ENCODE data around the gene TRMT11. TPM values are rescaled to one million over a fixed set of nuclear protein-coding genes. Genes with fewer than 3 reads are reported as not detected.

Gene TRMT11
- total RNA-seq, 6 experiments from 2014 or later: 12.8 to 20.7 (median 15.2) TPM

- no peaks in the 10 kb centered on the region; the same call in 1 of the 2 replicates for H3K27me3 Mint-ChIP-seq (ENCODE audit: insufficient read depth)
Measured at GRCh38 chr6:125953502-125953875, 32.9 kb upstream of the TRMT11 start.

DNA sequence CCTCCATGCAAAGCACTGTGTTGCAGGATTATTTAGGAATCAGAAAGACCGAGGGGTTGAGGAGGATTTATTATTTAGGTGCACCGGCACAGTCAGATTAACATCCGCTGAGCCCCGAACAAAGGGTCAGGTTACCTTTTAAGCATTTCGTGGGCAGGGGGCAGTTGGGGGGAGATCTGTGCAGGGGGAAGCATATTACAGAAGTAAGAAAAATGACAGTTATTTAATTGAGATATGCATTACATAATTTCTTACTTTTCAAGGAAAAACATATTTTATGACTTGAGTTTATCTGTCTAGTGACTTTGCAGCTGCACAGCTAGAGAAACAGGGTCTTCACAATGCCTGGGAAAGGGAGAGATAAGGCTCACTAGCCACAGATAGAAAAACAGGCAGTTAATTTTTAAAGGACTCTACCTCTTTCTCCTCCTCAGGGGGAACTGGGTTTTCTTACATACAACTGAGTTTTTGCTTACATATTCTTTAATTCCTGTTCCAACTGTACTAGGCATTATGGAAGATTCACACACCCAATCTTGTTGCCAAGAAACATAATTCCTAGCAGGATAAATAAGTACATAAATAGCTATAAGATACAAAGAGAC, 31.5 kb upstream of the TRMT11 start:
- DNase-seq: no peak
- no peaks in the 10 kb centered on the region; the same call in 1 of the 2 replicates for H3K27me3 Mint-ChIP-seq (ENCODE audit: insufficient read depth)
- H3K9me3 Mint-ChIP-seq: no peaks in the 10 kb centered on the region
- no peak for TF ChIP-seq CTCF (IDR thresholded peaks at IDR 0.05)
- H3K36me3 Mint-ChIP-seq (ENCODE audit: low read depth): no peaks in the 10 kb centered on the region
- no peak overlapping the region for H3K4me3 Mint-ChIP-seq
- H3K4me1 Mint-ChIP-seq (ENCODE audit: low read depth): peaks cover 20% of the 10 kb centered on the region
- H3K27ac Mint-ChIP-seq: no peak overlapping the region

More at GRCh38 chr6:125953502-125953875, 32.9 kb upstream of the TRMT11 start:
- Mint-ChIP-seq H3K27ac (no peak overlapping the region), H3K9me3 (no peaks in the 10 kb centered on the region), H3K4me3 (no peak overlapping the region), H3K4me1 (ENCODE audit: low read depth) (peaks cover 29% of the 10 kb centered on the region), H3K36me3 (ENCODE audit: low read depth) (no peaks in the 10 kb centered on the region)
- DNase-seq: no peak
- no peak for TF ChIP-seq CTCF (IDR thresholded peaks at IDR 0.05)

DNA sequence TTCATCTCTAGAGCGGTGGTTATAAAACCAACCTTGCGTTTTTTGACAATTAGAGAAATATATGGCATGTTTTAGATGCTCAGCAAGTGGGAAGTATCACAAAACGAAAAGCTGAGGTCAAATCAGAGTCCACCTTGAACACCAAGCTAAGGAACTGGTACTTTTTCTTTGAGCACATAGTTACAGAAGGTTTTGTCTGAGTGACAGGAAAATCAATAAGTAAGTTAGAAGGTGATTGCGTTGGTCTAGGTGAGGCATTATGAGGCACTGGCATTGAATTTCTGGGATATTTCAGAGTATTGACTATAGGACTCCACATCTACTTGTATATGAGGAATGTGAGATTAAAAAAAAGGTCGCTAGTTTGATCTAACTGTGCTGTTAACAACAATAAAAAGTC, 30.4 kb upstream of the TRMT11 start:
- no peaks in the 10 kb centered on the region for H3K9me3 Mint-ChIP-seq
- no peaks in the 10 kb centered on the region; the same call in 1 of the 2 replicates for H3K27me3 Mint-ChIP-seq (ENCODE audit: insufficient read depth)
- no peak overlapping the region for H3K27ac Mint-ChIP-seq
- no peak for DNase-seq
- no peak overlapping the region for H3K4me3 Mint-ChIP-seq
- TF ChIP-seq CTCF (IDR thresholded peaks at IDR 0.05): no peak
- H3K4me1 Mint-ChIP-seq (ENCODE audit: low read depth): peaks cover 9% of the 10 kb centered on the region
- no peaks in the 10 kb centered on the region for H3K36me3 Mint-ChIP-seq (ENCODE audit: low read depth)

GRCh38 chr6:125956506-125957390, 29.6 kb upstream of the TRMT11 start, which contains the start of gene HINT3:
TSS of gene HINT3 (plus strand) at chr6:125956770. CDS start at chr6:125956978, 208 bp downstream.
- Mint-ChIP-seq H3K27ac (no peak within 1 kb of the TSS), H3K36me3 (ENCODE audit: low read depth) (no peaks in the 10 kb centered on the region), H3K4me3 (no peak within 1 kb of the TSS), H3K27me3 (ENCODE audit: insufficient read depth) (no peaks in the 10 kb centered on the region; the same call in 1 of the 2 replicates), H3K9me3 (no peaks in the 10 kb centered on the region), H3K4me1 (ENCODE audit: low read depth) (peaks cover 6% of the 10 kb centered on the region)
- TF ChIP-seq CTCF (IDR thresholded peaks at IDR 0.05): peak; percentile 100
- peak; percentile 94 for DNase-seq

GRCh38 chr6:125957391-125957693, 29.0 kb upstream of the TRMT11 start:
- H3K4me3 Mint-ChIP-seq: no peak overlapping the region
- no peak for TF ChIP-seq CTCF (IDR thresholded peaks at IDR 0.05)
- H3K27ac Mint-ChIP-seq: no peak overlapping the region
- DNase-seq: no peak
- H3K9me3 Mint-ChIP-seq: no peaks in the 10 kb centered on the region
- H3K27me3 Mint-ChIP-seq (ENCODE audit: insufficient read depth): no peaks in the 10 kb centered on the region; the same call in 1 of the 2 replicates
- peaks cover 6% of the 10 kb centered on the region for H3K4me1 Mint-ChIP-seq (ENCODE audit: low read depth)
- no peaks in the 10 kb centered on the region for H3K36me3 Mint-ChIP-seq (ENCODE audit: low read depth)

Data from HFFc6 (cell line).